Measurements from ENCODE around the gene UBXN2A. TPM values are rescaled to one million over a fixed set of nuclear protein-coding genes. Genes with fewer than 3 reads are reported as not detected.

UBXN2A gene
- total and polyA plus RNA-seq, 10 of the 15 experiments (the other 5 are each of a cell fraction or from before 2014, with no cell fraction given): 3.7 to 23.5 (median 14.6) TPM

DNA sequence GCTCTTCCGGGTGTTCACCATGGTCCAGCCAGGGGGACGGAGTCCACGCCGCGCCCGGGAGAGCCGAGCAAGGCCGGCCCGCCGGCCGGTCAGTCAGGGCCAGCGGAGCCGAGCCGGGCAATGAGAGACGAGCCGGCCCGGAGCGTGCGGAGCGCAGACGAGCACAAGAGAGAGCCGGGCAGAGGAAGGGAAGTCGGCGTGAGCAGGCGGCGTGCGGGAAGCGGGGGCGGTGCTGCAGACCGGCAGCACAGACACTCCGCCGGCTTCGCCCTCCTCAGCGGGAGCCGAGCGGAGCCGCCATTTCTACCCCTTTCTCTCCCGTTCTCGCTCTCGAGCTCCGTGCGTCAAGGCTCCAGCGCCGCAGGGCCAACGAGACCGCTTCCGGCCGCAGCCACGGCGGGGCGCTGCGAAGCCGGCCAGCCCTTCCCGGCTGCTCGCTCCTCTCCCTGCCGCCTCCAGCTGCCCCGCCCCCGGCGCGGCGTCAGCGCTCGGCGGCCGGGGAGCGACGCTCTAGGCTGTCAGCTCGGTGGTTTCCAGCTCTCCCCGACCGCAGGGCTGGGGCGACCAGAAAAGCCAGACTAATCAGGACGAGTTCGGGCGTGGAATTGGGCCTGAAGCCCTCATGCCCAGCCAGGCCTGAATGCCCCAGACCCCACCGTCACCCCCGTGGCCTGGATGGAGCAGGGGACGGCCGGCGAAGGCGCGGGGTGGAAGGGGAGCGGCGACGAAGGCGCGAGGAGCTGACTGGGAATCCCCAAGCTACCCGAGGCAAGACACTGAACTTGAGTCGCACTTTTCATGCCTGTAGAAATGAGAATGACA, 13.3 kb upstream of the UBXN2A start, which contains the start of gene ATAD2B:
Gene ATAD2B (minus strand): TSS at position 374 of the 822 bp plus-strand sequence. CDS start 353 bp downstream, at position 21.
- ChIA-PET CTCF (interaction anchor here (0.6 to 5.1 kb wide), 38 partner anchors 9 to 713 kb away, joined by 3 to 121 read pairs (median 4); partner anchors contain the start of genes FKBP1B, SF3B6, TP53I3 and UBXN2A), SMC1A (ENCODE audit: uncharacterized antibody, unreplicated experiment) (interaction anchor here (0.6 to 5.5 kb wide), 31 partner anchors 8 to 238 kb away, joined by 3 to 83 read pairs (median 5); partner anchors contain the start of genes SF3B6, TP53I3, UBXN2A and WDCP), POLR2A (interaction anchor here (0.6 to 6.5 kb wide), 25 partner anchors 11 to 1935 kb away, joined by 3 to 97 read pairs (median 5); partner anchors contain the start of genes FAM228B, SF3B6, TP53I3 and UBXN2A), RAD21 (ENCODE audit: unreplicated experiment) (interaction anchor here (0.7 to 6.9 kb wide), 37 partner anchors 9 to 424 kb away, joined by 3 to 111 read pairs (median 5); partner anchors contain the start of genes FAM228B, SF3B6, TP53I3 and UBXN2A)
- H3K27ac ChIP-seq (ENCODE audit: control insufficient read depth, insufficient read depth): peak within 1 kb of the TSS; percentile 99
- intact Hi-C loops (cut with micrococcal nuclease; ENCODE audit: unreplicated experiment) (loop anchor here (1.0 to 5.0 kb wide), 7 partner anchors 13 to 196 kb away; partner anchors contain the start of genes FAM228B, FKBP1B, PFN4 and SF3B6), in situ Hi-C loops (cut with MboI) (no loop called here)
- 2% methylated on average over 71 of the region's 88 CpGs for WGBS (ENCODE audit: insufficient coverage, insufficient replicate concordance, low lambda C conversion rate, missing lambda C conversion rate)
- peak within 1 kb of the TSS; percentile 88 for H2AFZ ChIP-seq (ENCODE audit: control insufficient read depth, low read depth, low read length)
- DNase-seq (ENCODE audit: low read depth, low spot score) (peak; percentile 89), ATAC-seq (peak; percentile 83), FAIRE-seq (peak; percentile 87)
- peak within 1 kb of the TSS; percentile 52 for H3K4me2 ChIP-seq (ENCODE audit: control insufficient read depth, insufficient read depth)
- no peaks in the 10 kb centered on the region for H4K20me1 ChIP-seq (ENCODE audit: control insufficient read depth, insufficient read depth)
- peaks cover 9% of the 10 kb centered on the region for H3K4me1 ChIP-seq (ENCODE audit: control insufficient read depth, insufficient read depth, low read length)
- H3K27me3 ChIP-seq (replicated peaks in 1 of 2; ENCODE audit: control insufficient read depth in 2 of 2, insufficient read depth in 2 of 2, low read length in 1 of 2): no peaks in the 10 kb centered on the region
- peaks cover 63% of the 10 kb centered on the region for H3K79me2 ChIP-seq (ENCODE audit: control insufficient read depth, insufficient read depth, low read length)
- no peaks in the 10 kb centered on the region; a peak in 1 of 4 replicates for H3K36me3 ChIP-seq (ENCODE audit: control insufficient read depth in 2 of 2, insufficient read depth in 2 of 2, low read length in 1 of 2)
- H3K9ac ChIP-seq (ENCODE audit: control insufficient read depth, insufficient read depth, low read length): peak within 1 kb of the TSS; percentile 96
- H3K9me3 ChIP-seq (replicated peaks; ENCODE audit: control insufficient read depth, insufficient read depth, low read length): no peaks in the 10 kb centered on the region
- no TSS peak for BruUV-seq (replicated peaks)
- H3K4me3 ChIP-seq: peak within 1 kb of the TSS; percentile 89
- TF ChIP-seq, protein P1, sequence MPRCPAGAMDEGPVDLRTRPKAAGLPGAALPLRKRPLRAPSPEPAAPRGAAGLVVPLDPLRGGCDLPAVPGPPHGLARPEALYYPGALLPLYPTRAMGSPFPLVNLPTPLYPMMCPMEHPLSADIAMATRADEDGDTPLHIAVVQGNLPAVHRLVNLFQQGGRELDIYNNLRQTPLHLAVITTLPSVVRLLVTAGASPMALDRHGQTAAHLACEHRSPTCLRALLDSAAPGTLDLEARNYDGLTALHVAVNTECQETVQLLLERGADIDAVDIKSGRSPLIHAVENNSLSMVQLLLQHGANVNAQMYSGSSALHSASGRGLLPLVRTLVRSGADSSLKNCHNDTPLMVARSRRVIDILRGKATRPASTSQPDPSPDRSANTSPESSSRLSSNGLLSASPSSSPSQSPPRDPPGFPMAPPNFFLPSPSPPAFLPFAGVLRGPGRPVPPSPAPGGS (IDR thresholded peaks at IDR 0.05; ENCODE audit: borderline replicate concordance, insufficient read depth, low read depth, low read length, poor library complexity, severe bottlenecking): peak; percentile 71
- peak; percentile 59; the same call in 1 of the 2 replicates for TF ChIP-seq BCLAF1 (IDR thresholded peaks at IDR 0.05)
- no peak for TF ChIP-seq IRF5 (IDR thresholded peaks at IDR 0.05; ENCODE audit: borderline replicate concordance)
- TF ChIP-seq NFYB (IDR thresholded peaks at IDR 0.05; ENCODE audit: insufficient read depth, low read depth, low read length): no peak
- TF ChIP-seq CHD4 (IDR thresholded peaks at IDR 0.05): no peak
- no peak for TF ChIP-seq E2F8 (IDR thresholded peaks at IDR 0.05; ENCODE audit: low read depth, partially characterized antibody)
- peak; percentile 90 for TF ChIP-seq DPF2 (IDR thresholded peaks at IDR 0.05)
- no peak; the same call in 1 of the 2 replicates for TF ChIP-seq CREM (IDR thresholded peaks at IDR 0.05; ENCODE audit: low read depth)
- TF ChIP-seq, protein P2, sequence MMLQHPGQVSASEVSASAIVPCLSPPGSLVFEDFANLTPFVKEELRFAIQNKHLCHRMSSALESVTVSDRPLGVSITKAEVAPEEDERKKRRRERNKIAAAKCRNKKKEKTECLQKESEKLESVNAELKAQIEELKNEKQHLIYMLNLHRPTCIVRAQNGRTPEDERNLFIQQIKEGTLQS (IDR thresholded peaks at IDR 0.05; ENCODE audit: borderline replicate concordance, extremely low read depth, low read depth, low read length): no peak
- 0 out of 2 replicates have a peak, but pooled peaks have one; percentile 10 for TF ChIP-seq SREBF1 (IDR thresholded peaks at IDR 0.05; ENCODE audit: low read length)
- TF ChIP-seq IKZF1 (conservative IDR thresholded peaks at IDR 0.05): peak; percentile 96
